Measurements from ENCODE around the gene ELK4. TPM values are rescaled to one million over a fixed set of nuclear protein-coding genes. Genes with fewer than 3 reads are reported as not detected.
A peak's percentile ranks its signal among the peaks of the same experiment; 100 is the strongest.

The ELK4 gene
- total and polyA plus RNA-seq, 4 donors = 11.9 to 23.9 (median 16.0) TPM

GRCh38 chr1:205599669-205600042, 32.2 kb downstream of the ELK4 start:
- no peaks in the 10 kb centered on the region for H3K27me3 ChIP-seq (ENCODE audit: control insufficient read depth, insufficient read depth, low read length)
- H3K9me3 ChIP-seq (ENCODE audit: control insufficient read depth, insufficient read depth, low read length) = no peaks in the 10 kb centered on the region
- DNase-seq (ENCODE audit: low read depth in 4 of 6, low spot score in 6 of 6) = no peak
- WGBS (ENCODE audit: insufficient coverage) = 28% methylated on average over 3 of the region's 5 CpGs
- H3K36me3 ChIP-seq (ENCODE audit: control insufficient read depth, insufficient read depth, low read length) = peaks cover 16% of the 10 kb centered on the region
- H3K4me1 ChIP-seq (ENCODE audit: control insufficient read depth, insufficient read depth, low read length) = peaks cover 26% of the 10 kb centered on the region
- peak overlapping the region; percentile 88 for H3K27ac ChIP-seq (ENCODE audit: low read depth, low read length)
- H3K4me3 ChIP-seq (ENCODE audit: low read depth, low read length) = no peak overlapping the region

- peak overlapping the region; percentile 88 for H3K27ac ChIP-seq (ENCODE audit: low read depth, low read length)
These were observed 32.8 kb downstream of the ELK4 start for GRCh38 chr1:205598841-205599668.

GRCh38 chr1:205597691-205598314, 34.0 kb downstream of the ELK4 start:
- Histone ChIP-seq H3K9me3 (ENCODE audit: control insufficient read depth, insufficient read depth, low read length) (no peaks in the 10 kb centered on the region), H3K27ac (ENCODE audit: low read depth, low read length) (peak overlapping the region; percentile 88), H3K27me3 (ENCODE audit: control insufficient read depth, insufficient read depth, low read length) (no peaks in the 10 kb centered on the region), H3K36me3 (ENCODE audit: control insufficient read depth, insufficient read depth, low read length) (peaks cover 10% of the 10 kb centered on the region), H3K4me1 (ENCODE audit: control insufficient read depth, insufficient read depth, low read length) (peaks cover 34% of the 10 kb centered on the region), H3K4me3 (ENCODE audit: low read depth, low read length) (no peak overlapping the region)
- DNase-seq (ENCODE audit: low read depth in 4 of 6, low spot score in 6 of 6) = peak in 2 of 6 donors; percentile 39 to 82
- WGBS (ENCODE audit: insufficient coverage) = 62% methylated on average over 7 of the region's 8 CpGs

More at GRCh38 chr1:205598841-205599668, 32.8 kb downstream of the ELK4 start:
- Histone ChIP-seq H3K4me3 (ENCODE audit: low read depth, low read length) (no peak overlapping the region), H3K9me3 (ENCODE audit: control insufficient read depth, insufficient read depth, low read length) (no peaks in the 10 kb centered on the region), H3K36me3 (ENCODE audit: control insufficient read depth, insufficient read depth, low read length) (peaks cover 12% of the 10 kb centered on the region), H3K4me1 (ENCODE audit: control insufficient read depth, insufficient read depth, low read length) (peaks cover 27% of the 10 kb centered on the region), H3K27me3 (ENCODE audit: control insufficient read depth, insufficient read depth, low read length) (no peaks in the 10 kb centered on the region)
- DNase-seq (ENCODE audit: low read depth in 4 of 6, low spot score in 6 of 6) = peak; percentile 63 to 96 (median 74)
- WGBS (ENCODE audit: insufficient coverage) = 51% methylated on average over 7 of the region's 18 CpGs

GRCh38 chr1:205596876-205597275, 34.9 kb downstream of the ELK4 start:
- peaks cover 39% of the 10 kb centered on the region for H3K4me1 ChIP-seq (ENCODE audit: control insufficient read depth, insufficient read depth, low read length)
- H3K36me3 ChIP-seq (ENCODE audit: control insufficient read depth, insufficient read depth, low read length) = peaks cover 10% of the 10 kb centered on the region
- no peak for DNase-seq (ENCODE audit: low read depth in 4 of 6, low spot score in 6 of 6)
- H3K4me3 ChIP-seq (ENCODE audit: low read depth, low read length) = no peak overlapping the region
- WGBS (ENCODE audit: insufficient coverage) = 100% methylated on average over 3 of the region's 3 CpGs
- no peak overlapping the region for H3K27ac ChIP-seq (ENCODE audit: low read depth, low read length)
- no peaks in the 10 kb centered on the region for H3K27me3 ChIP-seq (ENCODE audit: control insufficient read depth, insufficient read depth, low read length)
- H3K9me3 ChIP-seq (ENCODE audit: control insufficient read depth, insufficient read depth, low read length) = no peaks in the 10 kb centered on the region

- H3K4me1 ChIP-seq (ENCODE audit: control insufficient read depth, insufficient read depth, low read length) = peaks cover 46% of the 10 kb centered on the region
- peaks cover 10% of the 10 kb centered on the region for H3K36me3 ChIP-seq (ENCODE audit: control insufficient read depth, insufficient read depth, low read length)
- no peaks in the 10 kb centered on the region for H3K27me3 ChIP-seq (ENCODE audit: control insufficient read depth, insufficient read depth, low read length)
- no CpG with 5 or more reads among the region's 1 CpG for WGBS (ENCODE audit: insufficient coverage)
- no peak overlapping the region for H3K27ac ChIP-seq (ENCODE audit: low read depth, low read length)
- H3K9me3 ChIP-seq (ENCODE audit: control insufficient read depth, insufficient read depth, low read length) = no peaks in the 10 kb centered on the region
- no peak for DNase-seq (ENCODE audit: low read depth in 4 of 6, low spot score in 6 of 6)
- H3K4me3 ChIP-seq (ENCODE audit: low read depth, low read length) = no peak overlapping the region
These were observed 36.0 kb downstream of the ELK4 start for GRCh38 chr1:205595861-205596260.

GRCh38 chr1:205595435-205595834, 36.4 kb downstream of the ELK4 start:
- Histone ChIP-seq H3K9me3 (ENCODE audit: control insufficient read depth, insufficient read depth, low read length) (no peaks in the 10 kb centered on the region), H3K36me3 (ENCODE audit: control insufficient read depth, insufficient read depth, low read length) (peaks cover 10% of the 10 kb centered on the region), H3K27me3 (ENCODE audit: control insufficient read depth, insufficient read depth, low read length) (no peaks in the 10 kb centered on the region), H3K4me1 (ENCODE audit: control insufficient read depth, insufficient read depth, low read length) (peaks cover 46% of the 10 kb centered on the region), H3K4me3 (ENCODE audit: low read depth, low read length) (no peak overlapping the region), H3K27ac (ENCODE audit: low read depth, low read length) (no peak overlapping the region)
- WGBS (ENCODE audit: insufficient coverage) = 96% methylated on average over 2 of the region's 2 CpGs
- no peak for DNase-seq (ENCODE audit: low read depth in 4 of 6, low spot score in 6 of 6)

- Histone ChIP-seq H3K27ac (ENCODE audit: low read depth, low read length) (no peak overlapping the region), H3K4me1 (ENCODE audit: control insufficient read depth, insufficient read depth, low read length) (peaks cover 45% of the 10 kb centered on the region), H3K9me3 (ENCODE audit: control insufficient read depth, insufficient read depth, low read length) (no peaks in the 10 kb centered on the region), H3K4me3 (ENCODE audit: low read depth, low read length) (no peak overlapping the region), H3K36me3 (ENCODE audit: control insufficient read depth, insufficient read depth, low read length) (peaks cover 10% of the 10 kb centered on the region), H3K27me3 (ENCODE audit: control insufficient read depth, insufficient read depth, low read length) (no peaks in the 10 kb centered on the region)
- no peak for DNase-seq (ENCODE audit: low read depth in 4 of 6, low spot score in 6 of 6)
- no CpG with 5 or more reads among the region's 1 CpG for WGBS (ENCODE audit: insufficient coverage)
These were observed 37.0 kb downstream of the ELK4 start for GRCh38 chr1:205594846-205595245.

GRCh38 chr1:205593967-205594366, 37.8 kb downstream of the ELK4 start:
- H3K27ac ChIP-seq (ENCODE audit: low read depth, low read length) = peak overlapping the region; percentile 33
- peaks cover 38% of the 10 kb centered on the region for H3K4me1 ChIP-seq (ENCODE audit: control insufficient read depth, insufficient read depth, low read length)
- H3K27me3 ChIP-seq (ENCODE audit: control insufficient read depth, insufficient read depth, low read length) = no peaks in the 10 kb centered on the region
- no peaks in the 10 kb centered on the region for H3K9me3 ChIP-seq (ENCODE audit: control insufficient read depth, insufficient read depth, low read length)
- peaks cover 10% of the 10 kb centered on the region for H3K36me3 ChIP-seq (ENCODE audit: control insufficient read depth, insufficient read depth, low read length)
- no peak for DNase-seq (ENCODE audit: low read depth in 4 of 6, low spot score in 6 of 6)
- H3K4me3 ChIP-seq (ENCODE audit: low read depth, low read length) = no peak overlapping the region
- WGBS (ENCODE audit: insufficient coverage) = 78% methylated on average over 3 of the region's 6 CpGs

- H3K27me3 ChIP-seq (ENCODE audit: control insufficient read depth, insufficient read depth, low read length) = no peaks in the 10 kb centered on the region
- H3K27ac ChIP-seq (ENCODE audit: low read depth, low read length) = peak overlapping the region; percentile 33
- no peak for DNase-seq (ENCODE audit: low read depth in 4 of 6, low spot score in 6 of 6)
These were observed 38.3 kb downstream of the ELK4 start for GRCh38 chr1:205593532-205593931.

More at GRCh38 chr1:205593532-205593931, 38.3 kb downstream of the ELK4 start:
- WGBS (ENCODE audit: insufficient coverage) = no CpG with 5 or more reads among the region's 4 CpGs
- no peaks in the 10 kb centered on the region for H3K9me3 ChIP-seq (ENCODE audit: control insufficient read depth, insufficient read depth, low read length)
- peaks cover 10% of the 10 kb centered on the region for H3K36me3 ChIP-seq (ENCODE audit: control insufficient read depth, insufficient read depth, low read length)
- H3K4me3 ChIP-seq (ENCODE audit: low read depth, low read length) = no peak overlapping the region
- peaks cover 38% of the 10 kb centered on the region for H3K4me1 ChIP-seq (ENCODE audit: control insufficient read depth, insufficient read depth, low read length)
